Measurements from ENCODE around the gene NKX2-1. TPM values are rescaled to one million over a fixed set of nuclear protein-coding genes. Genes with fewer than 3 reads are reported as not detected.
"Not testable (repeated sequence)": the region's sequence is repeated elsewhere in the genome, so short reads cannot be mapped to it uniquely, and the experiment has no call there.

NKX2-1 gene
- total RNA-seq, 2 experiments from 2014 or later: not detected

DNA sequence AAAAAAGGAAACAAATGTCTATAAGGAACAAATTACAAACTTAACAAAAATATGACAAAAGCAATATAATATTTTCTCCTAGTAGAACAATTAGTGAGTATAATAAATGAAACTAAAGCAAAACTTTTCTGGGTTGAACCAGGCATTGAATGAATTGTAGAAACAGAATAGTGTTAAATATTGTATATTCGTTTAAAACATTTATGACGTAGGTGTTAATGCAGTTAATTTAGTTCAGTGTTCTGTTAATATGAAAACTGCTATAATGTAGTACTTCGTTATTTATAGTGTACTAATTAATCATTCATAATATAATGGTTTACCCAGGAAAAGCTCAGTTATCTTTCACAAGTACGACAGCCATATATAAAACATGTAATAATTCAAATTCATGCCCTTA is 23.7 kb downstream of the NKX2-1 start:
- Mint-ChIP-seq H3K4me1 (ENCODE audit: low read depth) (no peaks in the 10 kb centered on the region), H3K9me3 (no peaks in the 10 kb centered on the region), H3K4me3 (no peak overlapping the region), H3K27me3 (ENCODE audit: low read depth) (peaks cover 40% of the 10 kb centered on the region), H3K36me3 (ENCODE audit: low read depth) (no peaks in the 10 kb centered on the region), H3K27ac (no peak overlapping the region)
- DNase-seq: no peak
- CTCF ChIA-PET: no interaction called here
- intact Hi-C loops (cut with micrococcal nuclease): no loop called here

- no peak overlapping the region for H3K4me3 Mint-ChIP-seq
- intact Hi-C loops (cut with micrococcal nuclease): no loop called here
- no peaks in the 10 kb centered on the region for H3K9me3 Mint-ChIP-seq
- H3K27ac Mint-ChIP-seq: no peak overlapping the region
- H3K27me3 Mint-ChIP-seq (ENCODE audit: low read depth): peaks cover 43% of the 10 kb centered on the region
- no peaks in the 10 kb centered on the region for H3K36me3 Mint-ChIP-seq (ENCODE audit: low read depth)
- no peaks in the 10 kb centered on the region for H3K4me1 Mint-ChIP-seq (ENCODE audit: low read depth)
- DNase-seq: no peak
- CTCF ChIA-PET: no interaction called here
Measured at GRCh38 chr14:36495666-36496065, 24.4 kb downstream of the NKX2-1 start.

GRCh38 chr14:36493761-36494160 is 26.3 kb downstream of the NKX2-1 start:
- CTCF ChIA-PET: no interaction called here
- Mint-ChIP-seq H3K36me3 (ENCODE audit: low read depth) (no peaks in the 10 kb centered on the region), H3K4me3 (no peak overlapping the region), H3K27ac (no peak overlapping the region), H3K4me1 (ENCODE audit: low read depth) (no peaks in the 10 kb centered on the region), H3K9me3 (no peaks in the 10 kb centered on the region), H3K27me3 (ENCODE audit: low read depth) (peaks cover 41% of the 10 kb centered on the region)
- intact Hi-C loops (cut with micrococcal nuclease): no loop called here
- DNase-seq: no peak

GRCh38 chr14:36485773-36486172 is 34.3 kb downstream of the NKX2-1 start:
- H3K27ac Mint-ChIP-seq: no peak overlapping the region

DNA sequence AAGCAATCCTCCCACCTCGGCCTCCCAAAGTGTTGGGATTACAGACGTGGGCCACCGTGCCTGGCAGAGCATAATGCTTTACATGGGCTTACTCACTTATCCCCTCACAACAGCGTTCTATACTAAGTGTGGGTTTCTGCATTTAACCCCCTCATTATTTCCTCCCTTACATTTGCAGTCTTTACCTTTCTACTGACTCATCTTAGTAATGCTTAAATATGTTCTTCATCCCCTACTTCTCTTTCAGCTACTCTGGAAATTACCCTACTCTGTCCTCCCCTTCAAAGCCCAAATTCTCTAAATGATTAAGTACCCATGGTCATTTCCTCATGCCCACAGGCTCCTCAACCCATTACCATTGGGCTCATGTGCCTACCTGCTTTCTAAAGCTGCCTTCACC is 40.7 kb downstream of the NKX2-1 start:
- Mint-ChIP-seq H3K27me3 (ENCODE audit: low read depth) (peaks cover 15% of the 10 kb centered on the region), H3K9me3 (peaks cover 2% of the 10 kb centered on the region), H3K27ac (no peak overlapping the region), H3K4me1 (ENCODE audit: low read depth) (peaks cover 4% of the 10 kb centered on the region), H3K4me3 (no peak overlapping the region), H3K36me3 (ENCODE audit: low read depth) (no peaks in the 10 kb centered on the region)
- DNase-seq: no peak
- intact Hi-C loops (cut with micrococcal nuclease): loop anchor here (5.0 kb wide), 1 partner anchor 162 kb away; no protein-coding TSS in a partner anchor
- CTCF ChIA-PET: no interaction called here

More at GRCh38 chr14:36485773-36486172, 34.3 kb downstream of the NKX2-1 start:
- Mint-ChIP-seq H3K4me1 (ENCODE audit: low read depth) (no peaks in the 10 kb centered on the region), H3K4me3 (no peak overlapping the region), H3K9me3 (no peaks in the 10 kb centered on the region), H3K27me3 (ENCODE audit: low read depth) (peaks cover 35% of the 10 kb centered on the region), H3K36me3 (ENCODE audit: low read depth) (no peaks in the 10 kb centered on the region)
- intact Hi-C loops (cut with micrococcal nuclease): no loop called here
- CTCF ChIA-PET: interaction anchor here (0.6 kb wide), 2 partner anchors 31 to 41 kb away, joined by 3 to 4 read pairs; no protein-coding TSS in a partner anchor
- DNase-seq: no peak

- intact Hi-C loops (cut with micrococcal nuclease): loop anchor here (5.0 kb wide), 1 partner anchor 161 kb away; no protein-coding TSS in a partner anchor
- DNase-seq: peak; percentile 17
Measured at GRCh38 chr14:36478782-36479181, 41.2 kb downstream of the NKX2-1 start.

DNA sequence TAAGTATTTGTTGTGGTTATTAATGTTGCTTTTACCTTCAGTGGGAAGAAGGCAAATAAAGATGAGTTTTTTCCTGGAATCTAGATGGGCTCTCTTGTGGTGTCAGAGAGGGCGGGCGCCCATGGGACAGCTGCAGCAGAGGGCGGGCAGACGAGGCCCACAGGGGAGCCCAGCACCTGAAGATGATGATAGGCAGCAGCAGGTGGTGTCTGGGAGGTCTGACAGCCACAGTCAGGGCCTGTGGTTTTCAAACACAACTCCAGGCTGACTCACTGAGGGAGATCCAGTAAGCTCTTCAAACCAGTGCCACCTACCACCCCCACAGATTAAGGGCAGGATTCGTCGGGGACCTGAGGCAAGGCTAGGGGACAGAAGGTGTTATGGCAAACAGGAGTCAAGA is 42.8 kb downstream of the NKX2-1 start:
- H3K4me1 Mint-ChIP-seq (ENCODE audit: low read depth): peaks cover 4% of the 10 kb centered on the region
- intact Hi-C loops (cut with micrococcal nuclease): loop anchor here (5.0 kb wide), 1 partner anchor 160 kb away; no protein-coding TSS in a partner anchor
- no peaks in the 10 kb centered on the region for H3K36me3 Mint-ChIP-seq (ENCODE audit: low read depth)
- DNase-seq: no peak
- peaks cover 17% of the 10 kb centered on the region for H3K27me3 Mint-ChIP-seq (ENCODE audit: low read depth)
- no peak overlapping the region for H3K27ac Mint-ChIP-seq
- CTCF ChIA-PET: no interaction called here
- no peak overlapping the region for H3K4me3 Mint-ChIP-seq
- peaks cover 2% of the 10 kb centered on the region for H3K9me3 Mint-ChIP-seq

More at GRCh38 chr14:36478782-36479181, 41.2 kb downstream of the NKX2-1 start:
- CTCF ChIA-PET: interaction anchor here (0.6 kb wide), 2 partner anchors 458 to 774 kb away, joined by 3 read pairs; no protein-coding TSS in a partner anchor
- H3K36me3 Mint-ChIP-seq (ENCODE audit: low read depth): no peaks in the 10 kb centered on the region
- no peak overlapping the region for H3K4me3 Mint-ChIP-seq
- no peak overlapping the region for H3K27ac Mint-ChIP-seq
- peaks cover 2% of the 10 kb centered on the region for H3K9me3 Mint-ChIP-seq
- peaks cover 15% of the 10 kb centered on the region for H3K27me3 Mint-ChIP-seq (ENCODE audit: low read depth)
- H3K4me1 Mint-ChIP-seq (ENCODE audit: low read depth): peaks cover 4% of the 10 kb centered on the region

DNA sequence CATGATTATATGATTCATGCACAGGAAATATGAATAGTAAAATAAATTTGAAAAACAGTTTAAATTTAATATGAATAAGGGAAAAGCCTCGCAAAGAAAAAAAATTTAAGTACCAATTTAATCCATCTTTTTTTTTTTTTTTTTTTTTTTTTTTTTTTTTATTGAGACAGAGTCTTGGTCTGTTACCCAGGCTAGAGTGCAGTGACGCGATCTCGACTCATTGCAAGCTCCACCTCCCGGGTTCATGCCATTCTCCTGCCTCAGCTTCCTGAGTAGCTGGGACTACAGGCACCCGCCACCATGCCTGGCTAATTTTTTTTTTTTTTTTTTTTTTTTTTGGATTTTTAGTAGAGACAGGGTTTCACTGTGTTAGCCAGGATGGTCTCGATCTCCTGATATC is 44.0 kb downstream of the NKX2-1 start:
- H3K4me3 Mint-ChIP-seq; H3K36me3 Mint-ChIP-seq (ENCODE audit: low read depth); H3K27ac Mint-ChIP-seq; H3K9me3 Mint-ChIP-seq; CTCF ChIA-PET; H3K4me1 Mint-ChIP-seq (ENCODE audit: low read depth); DNase-seq: not testable (repeated sequence)
- peaks cover 12% of the 10 kb centered on the region for H3K27me3 Mint-ChIP-seq (ENCODE audit: low read depth)
- intact Hi-C loops (cut with micrococcal nuclease): loop anchor here (5.0 kb wide), 1 partner anchor 159 kb away; no protein-coding TSS in a partner anchor

DNA sequence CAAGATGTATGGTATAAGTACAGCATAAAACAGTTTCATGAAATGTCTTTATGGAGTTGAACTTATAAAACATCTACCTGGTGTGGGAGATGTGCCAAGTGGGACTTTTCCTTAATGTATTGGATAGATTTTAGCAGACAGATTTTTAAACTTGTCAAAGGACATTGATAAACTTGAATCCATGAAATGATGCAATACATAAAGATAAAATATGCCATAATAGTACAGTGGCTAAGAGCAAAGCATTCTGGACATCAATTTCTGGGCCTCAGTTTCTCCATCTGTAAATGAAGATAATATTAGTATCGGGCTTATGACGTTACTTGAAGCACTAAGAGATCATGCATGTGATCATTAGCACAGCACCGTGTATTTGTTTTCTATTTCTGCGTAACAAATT is 45.4 kb downstream of the NKX2-1 start:
- no peak for DNase-seq
- peaks cover 4% of the 10 kb centered on the region for H3K4me1 Mint-ChIP-seq (ENCODE audit: low read depth)
- no peaks in the 10 kb centered on the region for H3K36me3 Mint-ChIP-seq (ENCODE audit: low read depth)
- H3K27me3 Mint-ChIP-seq (ENCODE audit: low read depth): peaks cover 12% of the 10 kb centered on the region
- intact Hi-C loops (cut with micrococcal nuclease): no loop called here
- no peak overlapping the region for H3K27ac Mint-ChIP-seq
- CTCF ChIA-PET: no interaction called here
- H3K4me3 Mint-ChIP-seq: no peak overlapping the region
- peaks cover 2% of the 10 kb centered on the region for H3K9me3 Mint-ChIP-seq

DNA sequence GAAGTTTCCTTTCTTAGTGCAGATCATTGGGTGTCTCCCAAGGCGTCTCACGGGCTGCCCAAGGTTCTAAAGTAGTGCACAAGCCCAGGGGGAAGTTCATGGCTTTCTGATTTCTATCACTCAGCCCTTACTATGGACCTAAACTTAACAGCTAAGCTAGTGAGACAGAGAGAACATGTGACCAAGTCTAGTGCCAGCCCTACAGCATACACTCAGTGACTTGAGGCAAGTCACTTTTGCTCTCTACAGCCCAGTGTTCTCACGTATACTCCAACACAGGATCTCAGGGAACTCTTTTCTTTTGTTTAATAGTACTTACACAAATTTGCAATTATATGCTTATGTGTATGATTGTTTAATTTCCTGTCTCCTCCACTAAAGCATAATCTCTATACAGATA is 48.6 kb downstream of the NKX2-1 start:
- no peak overlapping the region for H3K4me3 Mint-ChIP-seq
- H3K27ac Mint-ChIP-seq: no peak overlapping the region
- intact Hi-C loops (cut with micrococcal nuclease): no loop called here
- no peaks in the 10 kb centered on the region for H3K4me1 Mint-ChIP-seq (ENCODE audit: low read depth)
- no peaks in the 10 kb centered on the region for H3K36me3 Mint-ChIP-seq (ENCODE audit: low read depth)
- DNase-seq: no peak
- peaks cover 8% of the 10 kb centered on the region for H3K27me3 Mint-ChIP-seq (ENCODE audit: low read depth)
- CTCF ChIA-PET: no interaction called here
- no peaks in the 10 kb centered on the region for H3K9me3 Mint-ChIP-seq

GRCh38 chr14:36467332-36467731 is 52.7 kb downstream of the NKX2-1 start:
- no peak for DNase-seq
- Mint-ChIP-seq H3K36me3 (ENCODE audit: low read depth) (no peaks in the 10 kb centered on the region), H3K27me3 (ENCODE audit: low read depth) (peaks cover 2% of the 10 kb centered on the region), H3K27ac (no peak overlapping the region), H3K9me3 (no peaks in the 10 kb centered on the region), H3K4me3 (no peak overlapping the region), H3K4me1 (ENCODE audit: low read depth) (no peaks in the 10 kb centered on the region)
- CTCF ChIA-PET: interaction anchor here (0.6 to 1.0 kb wide), 3 partner anchors 17 to 315 kb away, joined by 3 to 4 read pairs (median 3); no protein-coding TSS in a partner anchor
- intact Hi-C loops (cut with micrococcal nuclease): no loop called here

All from activated naive CD4-positive, alpha-beta T cell treated with anti-CD3 and anti-CD28 coated beads for 36 hours (primary cell).